ENCODE measurements around the gene MYPOP. TPM values are rescaled to one million over a fixed set of nuclear protein-coding genes. Genes with fewer than 3 reads are reported as not detected.
A peak's percentile ranks its signal among the peaks of the same experiment; 100 is the strongest.

MYPOP gene
- total RNA-seq, 1 experiment from 2014 or later = 10.8 TPM

GRCh38 chr19:45884682-45885555 lies 17.5 kb downstream of the MYPOP start:
- H4K20me1 ChIP-seq (ENCODE audit: insufficient read depth) = no peaks in the 10 kb centered on the region
- H3K9me3 ChIP-seq (ENCODE audit: control insufficient read depth in 1 of 2, insufficient read depth in 1 of 2, low read depth in 1 of 2, low read length in 2 of 2) = no peaks in the 10 kb centered on the region
- DNase-seq (ENCODE audit: low read depth, low spot score) (no peak), ATAC-seq (peak; percentile 10; the same call in 1 of the 2 replicates)
- ChIA-PET RAD21 (ENCODE audit: low non-redundant PET in 1 of 2, low total read pairs in 2 of 2, uncharacterized antibody in 2 of 2, unreplicated experiment in 2 of 2) (interaction anchor here in 1 of 2 experiments (1.2 kb wide), 1 partner anchor 21 kb away, joined by 6 read pairs; the partner anchor contains the start of gene FOXA3), POLR2A (interaction anchor here (0.8 to 1.0 kb wide), 2 partner anchors 21 to 114 kb away, joined by 3 to 4 read pairs; partner anchors contain the start of genes FOXA3 and SYMPK), CTCF (interaction anchor here (1.6 to 2.4 kb wide), 3 partner anchors 21 to 132 kb away, joined by 5 to 28 read pairs (median 8); partner anchors contain the start of genes FOXA3 and SYMPK)
- peak overlapping the region; percentile 82 for H3K9ac ChIP-seq (ENCODE audit: low read length)
- peak overlapping the region; percentile 71 to 75 for H3K4me3 ChIP-seq (replicated peaks in 1 of 2; ENCODE audit: low read depth in 1 of 2, low read length in 2 of 2)
- H3K27ac ChIP-seq (ENCODE audit: low read depth, low read length) = peak overlapping the region; percentile 91
- no peaks in the 10 kb centered on the region for H3K36me3 ChIP-seq (ENCODE audit: control insufficient read depth in 1 of 2, insufficient read depth in 2 of 2, low read length in 2 of 2)
- no peaks in the 10 kb centered on the region for H3K9me2 ChIP-seq (ENCODE audit: insufficient read depth)
- peak overlapping the region; percentile 89 for H3K4me2 ChIP-seq (ENCODE audit: low read length)
- TF ChIP-seq SP1 (IDR thresholded peaks at IDR 0.05; ENCODE audit: low read depth) = no peak
- TF ChIP-seq EGR1 (IDR thresholded peaks at IDR 0.05; ENCODE audit: low read depth) = peak; percentile 77
- H2AFZ ChIP-seq (ENCODE audit: low read depth, low read length, poor library complexity, severe bottlenecking) = no peak overlapping the region
- intact Hi-C loops (cut with micrococcal nuclease) = no loop called here
- no peaks in the 10 kb centered on the region for H3K27me3 ChIP-seq (ENCODE audit: insufficient read depth, low read length)
- H3K4me1 ChIP-seq (ENCODE audit: control insufficient read depth in 1 of 2, insufficient read depth in 2 of 2, low read length in 2 of 2) = peaks cover 21 to 47% of the 10 kb centered on the region in 2 experiments
- BruUV-seq (replicated peaks) = TSS peak; percentile 48
- H3K79me2 ChIP-seq (ENCODE audit: insufficient read depth, low read length) = peaks cover 15% of the 10 kb centered on the region

- Histone ChIP-seq H3K4me1 (ENCODE audit: control insufficient read depth in 1 of 2, insufficient read depth in 2 of 2, low read length in 2 of 2) (peaks cover 21 to 47% of the 10 kb centered on the region in 2 experiments), H3K79me2 (ENCODE audit: insufficient read depth, low read length) (peaks cover 15% of the 10 kb centered on the region), H3K27ac (ENCODE audit: low read depth, low read length) (peak overlapping the region; percentile 91; the same call in 1 of the 2 replicates), H3K27me3 (ENCODE audit: insufficient read depth, low read length) (no peaks in the 10 kb centered on the region), H2AFZ (ENCODE audit: low read depth, low read length, poor library complexity, severe bottlenecking) (no peak overlapping the region), H4K20me1 (ENCODE audit: insufficient read depth) (no peaks in the 10 kb centered on the region), H3K4me2 (ENCODE audit: low read length) (peak overlapping the region; percentile 89), H3K9ac (ENCODE audit: low read length) (no peak overlapping the region), H3K9me3 (ENCODE audit: control insufficient read depth in 1 of 2, insufficient read depth in 1 of 2, low read depth in 1 of 2, low read length in 2 of 2) (no peaks in the 10 kb centered on the region), H3K9me2 (ENCODE audit: insufficient read depth) (no peaks in the 10 kb centered on the region), H3K36me3 (ENCODE audit: control insufficient read depth in 1 of 2, insufficient read depth in 2 of 2, low read length in 2 of 2) (no peaks in the 10 kb centered on the region), H3K4me3 (replicated peaks in 1 of 2; ENCODE audit: low read depth in 1 of 2, low read length in 2 of 2) (no peak overlapping the region)
- intact Hi-C loops (cut with micrococcal nuclease) = loop anchor here (1.0 kb wide), 2 partner anchors 20 to 67 kb away; partner anchors contain the start of gene FOXA3
- RAD21 ChIA-PET (ENCODE audit: low non-redundant PET in 1 of 2, low total read pairs in 2 of 2, uncharacterized antibody in 2 of 2, unreplicated experiment in 2 of 2) = no interaction called here
- POLR2A ChIA-PET = no interaction called here
- no TSS peak for BruUV-seq (replicated peaks)
- CTCF ChIA-PET = no interaction called here
- ATAC-seq (no peak), DNase-seq (ENCODE audit: low read depth, low spot score) (no peak)
- TF ChIP-seq POLR2A (IDR thresholded peaks at IDR 0.05; ENCODE audit: borderline replicate concordance, extremely low read depth, insufficient read depth, insufficient read length) = no peak
- no peak for TF ChIP-seq SP1 (IDR thresholded peaks at IDR 0.05; ENCODE audit: low read depth)
- TF ChIP-seq YY1 (IDR thresholded peaks at IDR 0.05; ENCODE audit: extremely low read depth, insufficient replicate concordance, low read depth, low read length) = no peak
- TF ChIP-seq SRF (IDR thresholded peaks at IDR 0.05; ENCODE audit: low read depth) = no peak
- no peak for TF ChIP-seq MAX (IDR thresholded peaks at IDR 0.05)
- no peak for TF ChIP-seq EGR1 (IDR thresholded peaks at IDR 0.05; ENCODE audit: low read depth)
- no peak for TF ChIP-seq ZFX (IDR thresholded peaks at IDR 0.05)
- TF ChIP-seq, protein P1, sequence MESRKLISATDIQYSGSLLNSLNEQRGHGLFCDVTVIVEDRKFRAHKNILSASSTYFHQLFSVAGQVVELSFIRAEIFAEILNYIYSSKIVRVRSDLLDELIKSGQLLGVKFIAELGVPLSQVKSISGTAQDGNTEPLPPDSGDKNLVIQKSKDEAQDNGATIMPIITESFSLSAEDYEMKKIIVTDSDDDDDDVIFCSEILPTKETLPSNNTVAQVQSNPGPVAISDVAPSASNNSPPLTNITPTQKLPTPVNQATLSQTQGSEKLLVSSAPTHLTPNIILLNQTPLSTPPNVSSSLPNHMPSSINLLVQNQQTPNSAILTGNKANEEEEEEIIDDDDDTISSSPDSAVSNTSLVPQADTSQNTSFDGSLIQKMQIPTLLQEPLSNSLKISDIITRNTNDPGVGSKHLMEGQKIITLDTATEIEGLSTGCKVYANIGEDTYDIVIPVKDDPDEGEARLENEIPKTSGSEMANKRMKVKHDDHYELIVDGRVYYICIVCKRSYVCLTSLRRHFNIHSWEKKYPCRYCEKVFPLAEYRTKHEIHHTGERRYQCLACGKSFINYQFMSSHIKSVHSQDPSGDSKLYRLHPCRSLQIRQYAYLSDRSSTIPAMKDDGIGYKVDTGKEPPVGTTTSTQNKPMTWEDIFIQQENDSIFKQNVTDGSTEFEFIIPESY (IDR thresholded peaks at IDR 0.05; ENCODE audit: extremely low read depth, insufficient replicate concordance, low read length) = no peak
- TF ChIP-seq EZH2 (IDR thresholded peaks at IDR 0.05) = no peak
These were observed 18.3 kb downstream of the MYPOP start for GRCh38 chr19:45883881-45884681.
